ENCODE results near the gene MRPL55. TPM values are rescaled to one million over a fixed set of nuclear protein-coding genes. Genes with fewer than 3 reads are reported as not detected.

MRPL55 gene
- total RNA-seq, 4 donors from 2014 or later, result 68.7 to 83.7 (median 80.0) TPM

- Histone ChIP-seq H3K27me3 (peaks cover 0 to 63% of the 10 kb centered on the region in 2 donors), H3K27ac (no peak overlapping the region), H3K36me3 (no peaks in the 10 kb centered on the region), H3K4me1 (no peaks in the 10 kb centered on the region), H3K9me3 (no peaks in the 10 kb centered on the region), H3K4me3 (no peak overlapping the region)
- TF ChIP-seq EP300 (IDR thresholded peaks at IDR 0.05), result no peak
- no peak for TF ChIP-seq CTCF (IDR thresholded peaks at IDR 0.05)
- no peak for TF ChIP-seq POLR2A (IDR thresholded peaks at IDR 0.05)
- WGBS, 2 donors, result 25 to 28% methylated on average over 2 to 3 of the region's 4 CpGs
- no peak for DNase-seq (ENCODE audit: low spot score in 2 of 2)
Measured at GRCh38 chr1:228066416-228066815, 42.7 kb downstream of the MRPL55 start.

- Histone ChIP-seq H3K27ac (no peak overlapping the region), H3K4me1 (peaks cover 0 to 5% (median under 1%) of the 10 kb centered on the region in 4 donors), H3K36me3 (no peaks in the 10 kb centered on the region), H3K4me3 (no peak overlapping the region), H3K27me3 (peaks cover 0 to 70% of the 10 kb centered on the region in 2 donors), H3K9me3 (no peaks in the 10 kb centered on the region)
- TF ChIP-seq EP300 (IDR thresholded peaks at IDR 0.05) (no peak), CTCF (IDR thresholded peaks at IDR 0.05) (no peak), POLR2A (IDR thresholded peaks at IDR 0.05) (no peak)
- no peak for DNase-seq (ENCODE audit: low spot score in 2 of 2)
- WGBS, 2 donors, result 69 to 71% methylated on average over 15 of the region's 15 CpGs
Measured at GRCh38 chr1:228065543-228066347, 43.4 kb downstream of the MRPL55 start.

- no peak for DNase-seq (ENCODE audit: low spot score in 2 of 2)
Measured at GRCh38 chr1:228064741-228065542, 44.2 kb downstream of the MRPL55 start.

GRCh38 chr1:228064296-228064695, 44.8 kb downstream of the MRPL55 start:
- TF ChIP-seq CTCF (IDR thresholded peaks at IDR 0.05), result no peak
- TF ChIP-seq EP300 (IDR thresholded peaks at IDR 0.05), result no peak
- no peak for TF ChIP-seq POLR2A (IDR thresholded peaks at IDR 0.05)
- H3K27me3 ChIP-seq, result peaks cover 0 to 85% of the 10 kb centered on the region in 2 donors
- H3K4me3 ChIP-seq, result no peak overlapping the region
- no peaks in the 10 kb centered on the region for H3K36me3 ChIP-seq
- H3K4me1 ChIP-seq, result peaks cover 0 to 19% (median 5%) of the 10 kb centered on the region in 4 donors
- peaks cover 0 to 4% (median 0%) of the 10 kb centered on the region in 4 donors for H3K9me3 ChIP-seq
- WGBS, 2 donors, result 40 to 61% methylated on average over 1 to 6 of the region's 8 CpGs
- H3K27ac ChIP-seq, result no peak overlapping the region
- no peak for DNase-seq (ENCODE audit: low spot score in 2 of 2)

More at GRCh38 chr1:228064741-228065542, 44.2 kb downstream of the MRPL55 start:
- no peak overlapping the region for H3K4me3 ChIP-seq
- peaks cover 0 to 13% (median 4%) of the 10 kb centered on the region in 4 donors for H3K4me1 ChIP-seq
- no peak overlapping the region for H3K27ac ChIP-seq
- WGBS, 2 donors, result 59 to 60% methylated on average over 8 to 13 of the region's 15 CpGs
- H3K36me3 ChIP-seq, result no peaks in the 10 kb centered on the region
- no peak for TF ChIP-seq CTCF (IDR thresholded peaks at IDR 0.05)
- no peak for TF ChIP-seq POLR2A (IDR thresholded peaks at IDR 0.05)
- no peak for TF ChIP-seq EP300 (IDR thresholded peaks at IDR 0.05)
- no peaks in the 10 kb centered on the region for H3K9me3 ChIP-seq
- peaks cover 0 to 78% of the 10 kb centered on the region in 2 donors for H3K27me3 ChIP-seq

All from tibial nerve (tissue), 4 donors.